GM12891 (cell line): ENCODE measurements around the gene MYLK3.

Experiments
- POLR2A ChIP-seq: IDR thresholded peaks from 2 replicates; pipeline ENCODE4 v1.6.1; 2011; ENCODE audit warnings: low read depth, low read length, control low read depth
- POLR2AphosphoS5 ChIP-seq: IDR thresholded peaks from 2 replicates; pipeline ENCODE4 v1.6.1; 2011; ENCODE audit warnings: low read depth, low read length, control low read depth
- POU2F2 ChIP-seq: IDR thresholded peaks from 2 replicates; pipeline ENCODE4 v1.6.1; 2011; ENCODE audit warnings: low read depth, mild to moderate bottlenecking, control low read depth, low read length, moderate library complexity
- SPI1 ChIP-seq: IDR thresholded peaks from 2 replicates; pipeline ENCODE4 v1.6.1; 2011; ENCODE audit warnings: low read depth, low read length, control low read depth
- TAF1 ChIP-seq: IDR thresholded peaks from 2 replicates; pipeline ENCODE4 v1.6.1; 2011; ENCODE audit warnings: low read depth, low read length, control low read depth

- TF ChIP-seq POLR2AphosphoS5: no peak
- no peak for TF ChIP-seq POLR2A
- TF ChIP-seq TAF1: no peak
- peak; percentile 56 for TF ChIP-seq SPI1
- TF ChIP-seq POU2F2: no peak
Measured at GRCh38 chr16:46743232-46743719, 4.9 kb downstream of the MYLK3 start.
